Measurements from ENCODE around the gene STOM.

The STOM gene

GRCh38 chr9:121302786-121303185, 67.3 kb downstream of the STOM start:
- Histone ChIP-seq H4K20me1 (ENCODE audit: insufficient read depth, low read length) (no peaks in the 10 kb centered on the region), H3K36me3 (replicated peaks; ENCODE audit: low read depth, low read length) (no peaks in the 10 kb centered on the region), H3K9me3 (ENCODE audit: insufficient read depth, low read length) (no peaks in the 10 kb centered on the region), H3K79me2 (ENCODE audit: low read length) (no peaks in the 10 kb centered on the region), H2AFZ (ENCODE audit: low read depth, low read length) (no peak overlapping the region), H3K27ac (ENCODE audit: low read length) (no peak overlapping the region), H3K4me3 (ENCODE audit: low read length) (no peak overlapping the region), H3K27me3 (ENCODE audit: low read depth, low read length) (peaks cover 17% of the 10 kb centered on the region), H3K9ac (ENCODE audit: low read length) (no peak overlapping the region), H3K4me1 (ENCODE audit: low read length) (peaks cover 6% of the 10 kb centered on the region), H3K4me2 (ENCODE audit: low read length) (no peak overlapping the region)
- TF ChIP-seq EZH2phosphoT487 (IDR thresholded peaks at IDR 0.05; ENCODE audit: low read depth) (no peak), CTCF (IDR thresholded peaks at IDR 0.05; ENCODE audit: low read depth, low read length) (no peak)

DNA sequence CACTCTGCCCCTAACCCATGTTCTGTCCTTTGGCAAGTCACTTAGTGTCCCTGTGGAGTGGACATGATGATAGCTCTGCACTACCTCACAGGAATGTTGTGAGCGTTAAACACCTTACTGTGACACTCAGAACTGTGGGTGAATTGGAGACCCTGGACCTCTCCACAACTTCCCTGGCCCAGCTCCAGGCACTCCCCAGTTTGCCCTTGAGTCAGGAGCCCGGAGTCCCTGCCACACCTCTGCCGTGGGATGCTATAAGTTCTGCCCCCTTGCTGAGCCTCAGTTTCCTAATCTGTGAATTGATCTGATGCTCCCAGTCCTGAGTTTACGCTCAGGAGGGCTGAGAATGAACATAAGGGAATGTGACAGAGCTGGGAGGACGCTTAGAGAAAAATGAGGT, 67.7 kb downstream of the STOM start:
- Histone ChIP-seq H3K4me3 (ENCODE audit: low read length) (no peak overlapping the region), H3K27ac (ENCODE audit: low read length) (no peak overlapping the region), H3K36me3 (replicated peaks; ENCODE audit: low read depth, low read length) (no peaks in the 10 kb centered on the region), H3K27me3 (ENCODE audit: low read depth, low read length) (peaks cover 17% of the 10 kb centered on the region), H3K9me3 (ENCODE audit: insufficient read depth, low read length) (no peaks in the 10 kb centered on the region), H4K20me1 (ENCODE audit: insufficient read depth, low read length) (no peaks in the 10 kb centered on the region), H3K4me2 (ENCODE audit: low read length) (no peak overlapping the region), H3K4me1 (ENCODE audit: low read length) (peaks cover 6% of the 10 kb centered on the region), H2AFZ (ENCODE audit: low read depth, low read length) (no peak overlapping the region), H3K79me2 (ENCODE audit: low read length) (no peaks in the 10 kb centered on the region), H3K9ac (ENCODE audit: low read length) (no peak overlapping the region)
- no peak for TF ChIP-seq CTCF (IDR thresholded peaks at IDR 0.05; ENCODE audit: low read depth, low read length)
- TF ChIP-seq EZH2phosphoT487 (IDR thresholded peaks at IDR 0.05; ENCODE audit: low read depth): no peak

DNA sequence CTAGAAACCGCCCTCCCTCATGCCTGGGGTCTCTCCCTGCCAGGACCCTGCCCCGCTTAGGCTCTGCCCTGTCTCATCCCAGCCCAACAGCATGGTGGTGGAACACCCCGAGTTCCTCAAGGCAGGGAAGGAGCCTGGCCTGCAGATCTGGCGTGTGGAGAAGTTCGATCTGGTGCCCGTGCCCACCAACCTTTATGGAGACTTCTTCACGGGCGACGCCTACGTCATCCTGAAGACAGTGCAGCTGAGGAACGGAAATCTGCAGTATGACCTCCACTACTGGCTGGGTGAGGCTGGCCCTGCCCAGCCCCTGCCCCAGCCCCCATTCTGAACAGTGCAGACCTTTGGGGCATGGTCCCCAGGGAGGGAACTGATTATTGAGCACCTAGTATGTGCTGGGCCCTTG, 68.2 kb downstream of the STOM start:
- H3K9ac ChIP-seq (ENCODE audit: low read length): no peak overlapping the region
- H3K4me1 ChIP-seq (ENCODE audit: low read length): peaks cover 6% of the 10 kb centered on the region
- no peak overlapping the region for H3K27ac ChIP-seq (ENCODE audit: low read length)
- peaks cover 17% of the 10 kb centered on the region for H3K27me3 ChIP-seq (ENCODE audit: low read depth, low read length)
- no peaks in the 10 kb centered on the region for H4K20me1 ChIP-seq (ENCODE audit: insufficient read depth, low read length)
- H3K79me2 ChIP-seq (ENCODE audit: low read length): no peaks in the 10 kb centered on the region
- H2AFZ ChIP-seq (ENCODE audit: low read depth, low read length): no peak overlapping the region
- H3K9me3 ChIP-seq (ENCODE audit: insufficient read depth, low read length): no peaks in the 10 kb centered on the region
- H3K4me3 ChIP-seq (ENCODE audit: low read length): no peak overlapping the region
- TF ChIP-seq CTCF (IDR thresholded peaks at IDR 0.05; ENCODE audit: low read depth, low read length) (no peak), EZH2phosphoT487 (IDR thresholded peaks at IDR 0.05; ENCODE audit: low read depth) (no peak)
- no peaks in the 10 kb centered on the region for H3K36me3 ChIP-seq (replicated peaks; ENCODE audit: low read depth, low read length)
- H3K4me2 ChIP-seq (ENCODE audit: low read length): no peak overlapping the region

DNA sequence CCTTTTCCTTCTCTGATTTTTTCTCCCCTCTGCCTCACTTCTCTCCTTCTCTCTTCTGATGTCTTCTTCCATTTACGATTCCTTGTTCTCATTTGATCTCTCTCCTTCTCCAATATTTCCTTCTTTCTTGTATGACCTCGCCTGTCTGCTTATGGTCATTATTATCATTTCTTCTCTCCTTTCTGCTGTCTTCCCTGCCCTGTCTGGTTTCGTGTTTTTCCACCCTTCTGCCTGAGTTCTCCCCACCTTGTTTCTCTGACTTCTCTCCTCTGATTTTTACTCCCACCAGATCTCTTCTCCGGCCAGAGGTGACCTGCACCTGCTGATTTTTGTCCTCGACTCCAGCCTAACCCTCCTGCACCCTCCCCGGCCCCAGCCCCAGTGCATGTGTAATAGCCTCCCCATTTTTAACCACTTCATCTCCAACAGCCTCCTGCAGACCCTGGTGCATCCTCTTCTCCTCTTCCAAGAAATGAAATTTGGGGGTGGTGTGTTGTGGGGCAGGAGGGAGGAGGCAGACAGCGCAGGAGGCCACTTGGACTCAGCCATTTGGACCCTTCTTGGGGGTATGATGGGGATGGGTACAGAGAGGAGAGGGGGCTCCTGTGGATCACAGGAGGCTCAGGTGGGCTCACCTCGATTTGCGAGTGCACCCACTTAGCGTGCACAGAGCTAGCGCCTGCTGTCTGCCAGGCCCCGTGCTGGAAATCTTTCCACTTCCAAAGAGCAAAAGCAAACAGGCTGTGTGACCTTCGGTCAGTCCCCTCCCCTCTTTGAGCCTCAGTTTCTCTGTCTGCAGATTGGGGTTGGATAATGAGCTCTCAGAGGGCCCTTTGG, 69.5 kb downstream of the STOM start:
- H3K36me3 ChIP-seq (replicated peaks; ENCODE audit: low read depth, low read length): no peaks in the 10 kb centered on the region
- peak overlapping the region; percentile 89 for H3K4me2 ChIP-seq (ENCODE audit: low read length)
- H3K27ac ChIP-seq (ENCODE audit: low read length): no peak overlapping the region
- TF ChIP-seq EZH2phosphoT487 (IDR thresholded peaks at IDR 0.05; ENCODE audit: low read depth) (no peak), CTCF (IDR thresholded peaks at IDR 0.05; ENCODE audit: low read depth, low read length) (no peak)
- H3K79me2 ChIP-seq (ENCODE audit: low read length): no peaks in the 10 kb centered on the region
- H3K4me1 ChIP-seq (ENCODE audit: low read length): peaks cover 6% of the 10 kb centered on the region
- peaks cover 17% of the 10 kb centered on the region for H3K27me3 ChIP-seq (ENCODE audit: low read depth, low read length)
- no peaks in the 10 kb centered on the region for H4K20me1 ChIP-seq (ENCODE audit: insufficient read depth, low read length)
- peak overlapping the region; percentile 79 for H3K4me3 ChIP-seq (ENCODE audit: low read length)
- no peaks in the 10 kb centered on the region for H3K9me3 ChIP-seq (ENCODE audit: insufficient read depth, low read length)
- H2AFZ ChIP-seq (ENCODE audit: low read depth, low read length): peak overlapping the region; percentile 57; the same call in 1 of the 2 replicates
- H3K9ac ChIP-seq (ENCODE audit: low read length): peak overlapping the region; percentile 48

Data from OCI-LY3 (cell line).